GM12875 (cell line): Measurements from ENCODE around the gene PALLD.

Experiments
- H3K4me3 ChIP-seq: one replicate; pipeline ENCODE4 v1.5.1; 2011; ENCODE audit warnings: low read depth, low read length, control low read depth
- TF ChIP-seq, protein P1 (sequence below): IDR thresholded peaks from 2 replicates; pipeline ENCODE4 v1.5.1; 2011; ENCODE audit warnings: low read depth, mild to moderate bottlenecking, control low read depth, inconsistent platforms, low read length, moderate library complexity, borderline replicate concordance; ENCODE audit not compliant: insufficient read depth

The PALLD gene

DNA sequence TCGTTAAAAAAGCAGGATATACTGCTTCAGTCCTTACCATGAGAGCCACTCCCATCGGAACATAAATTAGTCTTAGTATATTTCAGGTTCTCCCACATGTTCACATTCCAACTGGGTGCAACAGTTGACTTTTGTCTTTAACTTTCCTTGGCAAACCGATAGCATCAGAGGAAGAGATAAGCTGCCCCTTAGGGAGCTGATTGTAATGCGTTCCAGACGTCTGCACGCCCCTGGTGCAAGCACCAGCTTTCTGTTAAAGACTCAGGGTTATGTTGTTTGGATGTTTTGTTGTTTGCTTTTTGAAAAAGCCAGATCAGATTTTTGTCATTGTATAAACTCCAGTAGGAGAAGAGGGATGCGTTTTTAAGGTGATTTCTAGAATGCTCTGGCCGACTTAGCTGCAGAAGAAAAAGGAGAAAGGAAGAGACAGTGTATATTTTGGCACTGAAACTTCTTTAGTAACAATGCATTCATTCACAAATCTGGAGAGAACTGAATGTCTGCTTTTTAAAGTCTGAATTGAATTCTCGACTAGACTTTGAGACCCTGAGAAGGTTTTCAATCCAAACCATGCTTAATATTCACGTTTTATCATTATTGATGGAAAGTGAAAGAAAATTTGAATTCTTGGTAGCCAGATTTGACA is 352.3 kb downstream of the PALLD start:
- TF ChIP-seq, protein P1, sequence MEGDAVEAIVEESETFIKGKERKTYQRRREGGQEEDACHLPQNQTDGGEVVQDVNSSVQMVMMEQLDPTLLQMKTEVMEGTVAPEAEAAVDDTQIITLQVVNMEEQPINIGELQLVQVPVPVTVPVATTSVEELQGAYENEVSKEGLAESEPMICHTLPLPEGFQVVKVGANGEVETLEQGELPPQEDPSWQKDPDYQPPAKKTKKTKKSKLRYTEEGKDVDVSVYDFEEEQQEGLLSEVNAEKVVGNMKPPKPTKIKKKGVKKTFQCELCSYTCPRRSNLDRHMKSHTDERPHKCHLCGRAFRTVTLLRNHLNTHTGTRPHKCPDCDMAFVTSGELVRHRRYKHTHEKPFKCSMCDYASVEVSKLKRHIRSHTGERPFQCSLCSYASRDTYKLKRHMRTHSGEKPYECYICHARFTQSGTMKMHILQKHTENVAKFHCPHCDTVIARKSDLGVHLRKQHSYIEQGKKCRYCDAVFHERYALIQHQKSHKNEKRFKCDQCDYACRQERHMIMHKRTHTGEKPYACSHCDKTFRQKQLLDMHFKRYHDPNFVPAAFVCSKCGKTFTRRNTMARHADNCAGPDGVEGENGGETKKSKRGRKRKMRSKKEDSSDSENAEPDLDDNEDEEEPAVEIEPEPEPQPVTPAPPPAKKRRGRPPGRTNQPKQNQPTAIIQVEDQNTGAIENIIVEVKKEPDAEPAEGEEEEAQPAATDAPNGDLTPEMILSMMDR, result no peak
- H3K4me3 ChIP-seq, result no peak overlapping the region

GRCh38 chr4:168849997-168850396 is 353.1 kb downstream of the PALLD start:
- TF ChIP-seq, protein P1, result no peak
- H3K4me3 ChIP-seq, result no peak overlapping the region

DNA sequence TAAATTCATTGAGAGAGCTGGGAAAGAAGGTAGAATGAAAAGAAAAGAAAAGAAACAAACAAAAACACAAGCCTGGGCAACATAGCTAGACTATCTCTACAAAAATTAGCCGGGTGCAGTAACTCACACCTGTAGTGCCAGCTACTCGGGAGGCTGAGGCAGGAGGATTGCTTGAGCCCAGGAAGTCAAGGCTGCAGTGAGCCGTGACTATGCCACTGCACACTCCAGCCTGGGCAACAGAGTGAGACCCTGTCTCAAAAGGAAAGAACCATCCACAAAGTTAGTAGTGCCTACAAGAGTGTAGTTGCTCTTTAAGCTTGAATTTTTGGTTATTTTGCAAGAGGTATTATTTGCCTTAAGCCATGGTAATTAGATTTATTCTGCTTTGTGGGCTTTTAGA is 355.5 kb downstream of the PALLD start:
- no peak overlapping the region for H3K4me3 ChIP-seq
- TF ChIP-seq, protein P1, result no peak

GRCh38 chr4:168852933-168853713 is 356.3 kb downstream of the PALLD start:
- TF ChIP-seq, protein P1, result no peak
- no peak overlapping the region for H3K4me3 ChIP-seq

GRCh38 chr4:168853770-168854169 is 356.9 kb downstream of the PALLD start:
- no peak overlapping the region for H3K4me3 ChIP-seq
- TF ChIP-seq, protein P1, result no peak

DNA sequence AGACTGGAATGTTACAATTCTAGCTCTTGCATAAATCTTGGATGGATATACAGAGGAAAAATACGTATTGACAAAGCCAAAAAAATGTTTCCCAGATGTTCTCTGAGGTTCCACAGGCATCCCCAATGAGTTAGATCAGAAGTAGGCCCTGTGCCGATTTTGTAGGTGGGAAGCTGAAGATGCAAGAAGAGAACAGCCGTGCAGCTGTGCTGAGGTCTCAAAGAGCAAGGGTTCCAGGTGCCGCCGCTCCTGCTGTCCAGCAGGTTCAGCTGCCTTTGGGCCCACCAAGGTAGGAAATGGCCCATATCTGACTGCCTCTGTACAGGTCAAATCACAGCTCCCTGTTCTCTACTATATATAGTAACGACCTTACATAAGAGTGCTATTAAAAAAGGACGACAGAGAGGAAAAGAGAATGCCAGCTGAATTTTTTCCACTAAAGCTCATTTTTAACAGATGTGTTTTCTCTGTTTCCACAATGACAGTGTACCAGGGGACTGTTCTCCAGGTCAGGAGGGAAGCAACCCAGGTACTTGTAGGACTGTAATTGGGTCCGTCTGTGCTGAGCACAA is 357.6 kb downstream of the PALLD start:
- TF ChIP-seq, protein P1, result no peak
- H3K4me3 ChIP-seq, result no peak overlapping the region
